Measurements from ENCODE around the gene SMOC1.

SMOC1 gene

DNA sequence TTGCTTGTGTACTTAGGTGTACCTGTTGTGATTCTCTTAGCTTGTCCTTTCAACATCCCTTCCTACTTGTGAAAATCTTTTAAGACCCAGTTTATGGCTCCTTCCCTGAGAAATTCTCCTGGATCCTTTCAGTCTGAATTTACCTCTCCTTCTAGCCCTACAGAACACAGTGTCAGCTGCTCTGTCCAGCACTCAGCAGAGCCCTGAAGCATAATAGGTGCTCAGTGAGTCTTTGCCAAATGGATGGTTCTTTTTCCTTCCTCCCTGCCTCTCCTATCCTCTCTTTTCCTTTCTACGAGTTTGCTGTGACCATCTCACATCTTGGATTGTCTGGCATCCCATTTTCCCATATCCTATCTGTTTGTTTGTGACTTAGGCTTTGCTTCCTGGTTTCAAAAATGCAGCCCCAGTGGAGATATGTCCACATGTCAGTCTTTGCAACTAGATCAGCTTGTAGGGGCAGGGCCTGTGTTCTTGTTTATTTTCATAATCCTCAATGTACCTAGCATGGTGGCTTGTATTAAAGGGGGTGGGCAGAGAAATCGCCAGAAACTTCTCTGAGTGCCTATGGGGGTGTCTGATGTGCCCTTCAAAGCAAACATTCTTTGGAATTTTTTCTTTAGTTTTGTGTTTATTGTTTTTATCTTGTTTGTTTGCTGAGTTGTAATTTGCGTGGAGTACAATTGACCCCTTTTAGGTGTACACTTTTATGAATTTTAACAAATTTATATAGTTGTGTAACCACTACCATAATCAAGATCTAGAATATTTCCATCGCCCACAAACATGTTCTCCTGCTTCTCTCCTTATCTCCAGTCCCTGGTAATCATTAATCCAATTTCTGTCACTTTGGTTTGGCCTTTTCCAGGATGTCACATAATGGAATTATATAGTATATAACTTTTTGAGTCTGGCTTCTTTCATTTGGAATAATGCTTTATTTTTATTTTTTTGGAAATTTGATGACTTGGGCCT, 62.8 kb downstream of the SMOC1 start:
- DNase-seq (ENCODE audit: low read depth), result no peak

DNA sequence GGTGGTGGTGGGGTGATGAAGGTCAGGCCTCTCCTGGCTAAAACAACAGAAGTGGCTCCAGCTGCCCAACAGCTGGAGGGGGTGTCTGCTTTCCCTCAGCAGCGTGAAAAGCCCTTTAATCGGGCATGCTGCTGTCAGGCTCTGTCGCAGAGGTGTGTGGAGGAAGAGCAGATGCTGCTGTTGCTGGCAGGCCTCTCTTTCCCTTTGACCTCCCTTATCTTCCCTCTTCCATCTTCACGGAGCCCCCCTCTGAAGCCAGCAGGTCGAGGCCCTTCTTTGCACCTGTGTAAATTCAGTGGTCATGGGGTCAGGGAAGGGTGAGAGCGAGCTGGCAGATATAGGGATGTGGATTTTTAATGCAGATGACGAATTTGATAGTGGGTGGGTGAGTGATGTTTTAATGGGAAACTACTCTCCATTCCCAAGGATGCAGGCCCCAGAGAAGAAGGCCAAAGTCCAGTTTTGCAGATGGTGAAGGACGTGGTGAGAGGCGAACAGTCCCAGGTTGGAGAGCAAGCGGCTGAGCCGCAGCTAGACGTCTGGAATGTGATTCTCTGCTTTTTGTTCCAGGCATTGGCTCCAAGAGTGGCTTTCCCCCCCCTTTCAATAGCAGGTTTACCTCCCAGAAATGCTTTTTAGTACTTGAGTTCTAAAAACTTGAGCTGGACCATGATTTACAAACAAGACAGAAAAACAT, 64.0 kb downstream of the SMOC1 start:
- no peak for DNase-seq (ENCODE audit: low read depth)

DNA sequence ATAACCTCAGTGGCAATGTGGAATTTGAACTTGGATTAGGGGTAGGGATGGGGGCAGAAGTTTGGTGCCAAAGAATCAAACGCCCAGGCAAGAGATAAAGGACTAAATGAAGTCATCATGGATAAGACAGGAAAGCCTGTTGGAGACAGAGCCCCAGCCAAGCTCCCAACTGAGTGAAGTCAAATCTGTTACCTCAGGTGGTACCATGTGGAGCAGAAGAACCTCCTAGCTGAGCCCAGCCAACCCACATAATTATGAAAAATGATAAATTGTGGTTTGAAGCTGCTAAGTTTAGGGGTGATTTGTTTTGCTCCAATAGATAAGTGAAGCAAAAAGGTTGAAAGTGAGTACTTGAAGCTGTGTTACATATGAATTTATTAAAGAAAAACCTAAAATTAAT, 66.1 kb downstream of the SMOC1 start:
- no peak for DNase-seq (ENCODE audit: low read depth)

DNA sequence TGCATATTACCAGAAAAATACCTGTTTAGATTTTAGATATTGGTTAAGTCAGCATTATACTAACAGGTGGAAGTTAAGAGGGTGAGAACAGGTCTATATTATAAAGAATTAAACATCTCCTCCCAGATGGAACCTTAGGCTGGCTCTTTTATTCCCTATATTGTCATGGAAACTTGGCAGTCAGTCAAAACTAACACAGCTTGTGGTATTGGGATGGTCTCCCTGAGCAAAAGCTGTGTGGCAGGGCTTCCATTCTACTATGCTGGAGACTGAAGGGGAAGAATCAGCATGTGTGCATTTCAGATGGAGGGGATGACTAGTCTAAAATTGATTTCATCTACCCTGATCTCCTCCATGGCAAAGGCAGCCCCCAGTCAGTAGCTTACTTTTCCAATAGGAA, 66.7 kb downstream of the SMOC1 start:
- no peak for DNase-seq (ENCODE audit: low read depth)

DNA sequence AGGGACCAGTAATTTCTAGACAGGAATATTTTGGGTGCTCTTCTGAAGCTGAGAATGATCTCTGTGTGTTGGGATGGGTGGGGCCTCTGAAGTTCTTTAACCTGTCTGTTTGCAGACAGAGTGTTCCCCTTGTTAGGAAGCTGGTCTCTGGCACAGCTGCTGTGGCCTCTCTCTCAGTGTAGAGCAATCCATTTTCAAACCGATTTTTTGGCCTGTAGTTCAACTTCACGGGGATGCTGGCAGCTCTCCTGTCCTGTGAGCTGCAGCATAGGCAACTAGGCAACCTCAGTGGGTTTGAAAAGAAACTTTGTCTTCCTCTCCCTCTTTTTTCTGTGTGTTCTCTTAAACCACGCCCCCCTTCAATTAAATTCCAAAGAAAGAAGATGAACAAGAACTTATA, 69.1 kb downstream of the SMOC1 start:
- no peak for DNase-seq (ENCODE audit: low read depth)

DNA sequence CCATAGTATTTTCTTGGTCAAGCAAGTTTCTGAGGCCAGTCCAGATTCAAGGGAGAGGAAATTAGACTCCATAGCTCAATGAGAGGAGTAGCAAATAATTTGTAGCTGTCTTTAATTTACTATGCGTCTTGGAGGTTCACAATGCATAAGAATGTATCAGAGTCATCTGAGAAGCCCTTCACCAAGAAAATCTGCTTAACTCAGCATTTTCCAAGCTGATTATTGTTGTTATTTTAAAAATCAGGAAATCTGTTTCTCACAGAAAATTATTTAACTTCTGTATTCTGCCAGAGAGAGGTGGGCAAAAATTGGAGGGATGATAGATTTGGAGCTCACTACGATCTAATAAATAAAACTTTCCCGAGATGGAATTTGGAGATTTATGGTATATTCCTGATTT, 72.0 kb downstream of the SMOC1 start:
- DNase-seq (ENCODE audit: low read depth), result no peak

DNA sequence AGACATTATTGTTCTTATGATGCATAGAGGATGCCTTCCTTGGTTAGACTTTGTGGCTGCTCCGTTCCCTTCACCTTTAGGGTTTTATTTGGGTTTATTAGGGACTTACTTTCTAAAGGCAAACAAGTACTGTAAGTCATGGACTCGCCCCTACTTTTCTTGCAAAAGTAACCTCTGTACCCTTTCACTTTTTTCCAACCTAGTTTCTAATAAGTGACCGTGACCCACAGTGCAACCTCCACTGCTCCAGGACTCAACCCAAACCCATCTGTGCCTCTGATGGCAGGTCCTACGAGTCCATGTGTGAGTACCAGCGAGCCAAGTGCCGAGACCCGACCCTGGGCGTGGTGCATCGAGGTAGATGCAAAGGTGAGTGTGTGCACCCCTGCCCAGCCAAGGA, 72.7 kb downstream of the SMOC1 start:
- DNase-seq (ENCODE audit: low read depth), result no peak

DNA sequence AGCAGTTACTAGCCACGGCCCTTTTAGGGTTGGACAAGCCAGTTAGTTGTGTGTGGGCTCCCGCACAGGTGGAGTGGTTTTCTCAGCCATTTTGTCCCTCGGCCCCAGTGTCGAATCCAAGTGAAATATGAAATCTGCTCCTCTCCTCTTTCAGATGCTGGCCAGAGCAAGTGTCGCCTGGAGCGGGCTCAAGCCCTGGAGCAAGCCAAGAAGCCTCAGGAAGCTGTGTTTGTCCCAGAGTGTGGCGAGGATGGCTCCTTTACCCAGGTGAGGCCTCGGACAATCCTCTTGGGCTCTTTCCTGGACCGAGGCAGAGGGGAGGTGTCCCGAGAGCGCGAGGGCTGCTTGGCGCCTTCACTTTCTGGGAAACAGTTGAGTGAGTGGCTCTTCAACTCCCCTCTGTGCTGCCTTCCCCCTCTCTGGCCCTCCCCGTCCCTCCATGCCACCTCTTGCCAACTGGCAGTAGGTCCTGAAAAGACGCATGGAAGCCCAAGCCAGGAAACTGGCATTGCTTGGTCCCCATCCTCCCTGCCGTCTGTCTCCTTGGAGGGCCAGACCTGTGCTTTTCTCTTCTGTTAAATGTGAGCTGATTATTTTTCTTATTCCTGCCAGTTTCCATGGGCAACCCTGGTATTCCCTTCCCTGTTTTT, 74.2 kb downstream of the SMOC1 start:
- DNase-seq (ENCODE audit: low read depth), result no peak

DNA sequence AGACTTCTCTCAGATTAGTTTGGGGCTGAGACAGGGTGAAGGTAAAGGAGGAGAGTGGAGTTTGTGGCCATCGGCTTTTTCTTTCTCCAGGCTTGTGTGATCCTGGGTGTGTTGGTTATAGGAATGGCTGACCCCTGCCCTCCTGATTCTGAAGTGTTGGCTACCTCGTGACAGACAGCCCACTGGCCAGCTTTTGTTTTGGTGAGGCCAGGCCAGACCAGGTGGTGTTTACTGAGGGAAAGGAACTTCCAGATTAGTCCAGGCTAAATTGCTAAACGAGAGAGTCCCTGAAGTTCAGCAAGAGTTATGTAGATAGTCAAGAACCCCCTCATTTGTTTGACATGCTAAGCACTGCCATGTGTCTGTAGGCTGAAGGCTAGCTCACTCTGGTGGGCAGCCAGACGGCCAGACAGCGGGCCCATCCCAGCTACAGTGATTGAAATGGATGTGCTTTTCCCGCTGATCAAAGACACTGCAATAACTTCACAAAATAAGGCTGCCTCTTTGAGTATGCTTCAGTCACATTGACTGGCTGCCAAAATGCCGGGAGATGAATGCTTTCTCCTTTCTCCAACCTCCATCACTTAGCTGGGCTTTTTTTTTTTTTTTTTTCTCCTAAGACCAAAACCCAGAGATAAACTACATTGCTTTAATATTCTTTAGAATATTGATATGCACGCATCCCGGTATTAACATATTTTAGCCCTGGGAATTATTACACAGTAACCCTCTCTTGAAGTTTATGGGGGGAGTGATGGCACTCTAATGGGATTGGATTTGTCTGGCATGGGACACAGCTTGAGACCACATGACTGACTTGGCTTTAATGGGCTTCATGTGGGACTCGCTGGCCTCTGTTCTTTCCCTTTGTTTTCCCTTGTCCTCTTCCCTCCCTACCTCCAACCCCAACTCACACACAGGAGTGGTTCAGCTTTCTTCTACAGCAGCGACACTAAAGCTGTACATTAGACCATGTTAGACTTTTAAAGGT, 76.9 kb downstream of the SMOC1 start:
- DNase-seq (ENCODE audit: low read depth), result no peak

DNA sequence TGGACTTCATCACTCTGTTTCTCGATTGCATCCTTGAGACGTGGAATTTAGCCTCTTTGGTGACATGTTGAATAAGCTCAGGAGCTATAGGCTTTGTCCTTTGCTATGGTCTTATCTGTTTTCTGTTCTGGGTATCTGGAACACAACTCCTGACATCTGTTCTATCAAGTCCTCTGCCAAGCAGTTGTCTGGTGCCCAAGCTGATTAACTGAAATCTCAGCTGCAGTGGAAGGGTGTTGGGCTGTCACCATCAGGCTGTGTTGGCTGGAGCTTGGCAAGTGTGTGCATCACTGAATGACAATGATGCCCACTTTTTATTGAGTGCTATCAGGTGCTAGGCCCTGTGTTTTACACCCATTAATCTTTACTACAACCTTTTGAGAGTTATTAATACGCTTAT, 77.8 kb downstream of the SMOC1 start:
- no peak for DNase-seq (ENCODE audit: low read depth)

DNA sequence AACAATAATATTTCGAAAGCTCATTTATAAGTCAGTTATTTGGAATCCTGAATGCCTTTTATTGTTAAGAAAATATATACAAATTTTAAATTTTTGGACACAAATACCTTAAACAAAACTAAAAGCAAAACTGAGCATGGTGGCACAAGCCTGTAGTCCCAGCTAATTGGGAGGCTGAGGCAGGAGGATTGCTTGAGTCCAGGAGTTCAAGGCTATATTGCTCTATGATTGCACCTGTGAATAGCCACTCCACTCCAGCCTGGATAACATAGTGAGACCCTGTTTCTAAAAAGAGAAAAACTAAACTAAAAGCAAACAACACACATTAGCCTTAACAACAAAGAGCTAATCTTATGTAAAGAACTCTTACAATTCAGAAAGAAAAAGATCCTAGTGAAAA, 78.8 kb downstream of the SMOC1 start:
- no peak for DNase-seq (ENCODE audit: low read depth)

DNA sequence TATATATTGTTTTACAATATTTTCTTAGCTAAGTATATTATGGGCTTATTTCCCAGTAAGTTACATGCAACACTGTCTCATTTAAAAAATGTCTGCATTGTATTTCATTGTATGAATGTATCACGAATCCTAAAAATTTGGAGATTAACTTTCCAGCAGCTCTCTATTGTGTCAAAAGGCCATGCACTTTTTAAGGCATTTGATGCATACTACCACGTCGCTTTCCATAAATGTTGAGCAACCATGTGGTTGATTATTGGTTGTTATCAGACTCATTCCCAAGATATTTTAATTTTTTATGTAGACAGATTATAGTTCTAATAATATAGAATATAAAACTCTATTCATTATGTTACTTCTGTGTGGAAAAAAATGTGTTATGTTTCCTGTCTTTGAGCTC, 79.9 kb downstream of the SMOC1 start:
- no peak for DNase-seq (ENCODE audit: low read depth)

DNA sequence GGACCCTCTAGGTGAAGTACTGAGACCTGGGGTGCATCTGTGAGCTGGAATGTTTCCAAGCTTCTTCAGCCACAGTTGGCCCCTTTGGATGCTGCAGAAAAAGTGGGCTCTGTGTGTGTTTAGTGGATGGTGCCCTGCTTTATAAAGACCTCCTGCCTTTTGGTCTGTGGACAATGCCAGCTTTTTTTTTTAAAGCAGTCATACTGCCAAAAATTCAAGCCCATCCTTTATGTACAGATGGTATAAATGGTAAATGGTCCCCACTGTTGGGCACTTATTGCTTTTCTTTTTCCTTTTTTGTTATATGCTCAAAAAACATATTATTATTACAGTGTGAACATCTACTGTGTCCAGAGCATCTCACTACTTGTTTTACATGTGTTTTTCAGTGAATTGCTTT, 81.1 kb downstream of the SMOC1 start:
- no peak for DNase-seq (ENCODE audit: low read depth)

DNA sequence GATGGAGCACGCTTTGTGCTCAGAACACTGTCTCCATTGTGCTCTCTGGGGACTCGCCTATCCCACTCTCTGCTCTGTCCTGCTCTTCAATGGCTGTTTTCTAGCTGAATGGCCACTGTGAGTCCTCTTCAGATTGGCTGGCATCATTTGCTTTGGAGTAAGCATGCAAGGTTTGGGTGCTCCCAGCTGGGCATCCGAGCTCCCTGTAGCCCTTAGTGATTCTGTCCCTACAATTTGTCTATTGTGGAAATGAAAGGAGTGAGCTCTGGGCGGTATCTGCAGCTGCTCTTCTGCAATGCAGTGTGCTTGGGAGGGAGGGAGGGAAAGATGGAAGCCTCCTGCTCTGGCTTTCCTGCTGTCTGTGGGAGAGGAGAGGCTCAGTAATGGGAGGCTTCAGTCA, 84.8 kb downstream of the SMOC1 start:
- DNase-seq (ENCODE audit: low read depth), result no peak

DNA sequence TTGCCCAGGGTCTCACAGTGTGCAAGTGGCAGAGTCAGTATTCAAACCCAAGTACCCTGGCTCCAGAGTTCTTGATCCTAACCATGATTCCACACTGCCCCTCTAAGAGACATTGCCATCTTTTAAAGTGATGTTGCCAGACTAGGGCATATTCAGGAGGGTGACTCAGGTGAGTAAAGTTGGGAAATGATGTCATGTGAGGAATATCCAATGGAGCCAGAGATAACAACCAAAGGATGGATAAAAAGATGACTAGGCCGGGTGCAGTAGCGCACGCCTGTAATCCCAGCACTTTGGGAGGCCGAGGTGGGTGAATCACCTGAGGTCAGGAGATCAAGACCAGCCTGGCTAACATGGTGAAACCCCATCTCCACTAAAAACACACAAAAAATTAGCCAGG, 85.6 kb downstream of the SMOC1 start:
- DNase-seq (ENCODE audit: low read depth), result no peak

DNA sequence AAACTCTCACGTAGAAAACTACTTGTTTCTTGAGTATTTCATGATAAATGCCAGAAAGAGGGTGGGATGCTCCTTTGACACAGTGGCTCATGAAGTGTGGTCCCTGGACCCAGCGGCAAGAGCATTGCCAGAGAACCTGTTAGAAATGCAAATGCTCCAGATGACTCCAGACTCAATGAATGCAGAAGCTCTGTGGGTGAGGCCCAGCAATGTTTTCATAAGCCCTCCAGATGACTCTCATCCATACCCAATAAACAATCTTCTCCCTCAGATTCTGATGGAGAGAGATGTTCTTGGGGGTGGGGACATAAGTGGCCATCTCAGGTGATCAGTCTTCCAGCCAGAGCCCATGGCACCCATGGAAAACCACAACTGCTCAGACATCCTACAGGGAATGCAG, 88.9 kb downstream of the SMOC1 start:
- no peak for DNase-seq (ENCODE audit: low read depth)

DNA sequence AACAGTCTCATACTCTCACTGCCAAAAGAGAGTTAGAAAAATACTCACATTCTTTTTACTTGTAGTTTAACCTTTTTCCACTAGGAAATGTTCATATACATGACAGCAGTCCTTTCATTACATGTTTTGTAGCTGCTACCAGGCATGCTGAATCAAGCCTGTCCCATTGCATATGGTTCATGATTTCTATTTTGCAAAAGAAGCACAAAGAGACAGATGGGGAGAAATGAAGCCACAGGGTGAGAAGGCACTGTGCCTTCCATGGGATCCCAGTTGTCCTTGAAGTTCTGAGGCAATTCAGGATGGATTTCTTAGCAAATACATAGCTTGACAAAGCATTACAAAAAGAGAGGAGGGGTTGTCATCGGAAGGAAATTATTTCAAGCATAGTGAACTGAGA, 89.5 kb downstream of the SMOC1 start:
- DNase-seq (ENCODE audit: low read depth), result no peak

DNA sequence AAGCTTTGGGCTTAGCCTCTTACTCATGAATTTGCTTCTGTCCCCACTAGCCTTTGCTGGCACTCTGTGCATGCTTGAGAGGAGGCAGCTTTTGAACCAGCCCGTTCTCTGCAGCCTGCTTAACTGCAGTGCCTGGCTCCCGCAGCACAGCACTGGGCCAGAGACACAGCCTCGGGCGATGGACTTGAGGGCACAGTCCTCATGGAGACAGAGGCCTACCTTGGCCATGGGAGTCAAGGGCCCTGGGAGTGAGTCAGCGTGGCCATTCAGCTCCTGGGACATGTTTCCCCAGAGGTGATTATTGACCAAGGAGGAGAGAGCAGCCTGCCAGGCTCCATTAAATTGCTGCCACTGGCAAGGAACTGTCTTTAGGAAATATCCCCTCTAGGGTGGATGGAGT, 93.5 kb downstream of the SMOC1 start:
- no peak for DNase-seq (ENCODE audit: low read depth)

DNA sequence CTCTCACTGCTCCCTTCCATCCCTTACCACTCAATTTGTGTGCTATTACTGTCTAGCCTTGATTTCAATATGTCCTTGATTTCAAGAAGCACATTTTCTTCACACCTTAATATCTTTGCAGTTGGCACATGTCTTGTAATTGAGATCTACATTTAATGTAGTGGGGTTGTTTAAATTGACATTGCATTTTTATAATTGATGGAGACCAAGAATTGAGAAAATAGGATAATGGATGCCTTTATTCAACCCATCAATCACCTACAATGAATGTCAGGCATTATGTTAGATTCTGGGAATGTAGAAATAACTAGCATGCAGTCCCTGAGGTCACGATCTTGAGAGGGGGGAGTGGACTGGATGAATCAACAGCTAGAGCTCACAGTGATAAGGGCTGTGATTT, 94.6 kb downstream of the SMOC1 start:
- no peak for DNase-seq (ENCODE audit: low read depth)

DNA sequence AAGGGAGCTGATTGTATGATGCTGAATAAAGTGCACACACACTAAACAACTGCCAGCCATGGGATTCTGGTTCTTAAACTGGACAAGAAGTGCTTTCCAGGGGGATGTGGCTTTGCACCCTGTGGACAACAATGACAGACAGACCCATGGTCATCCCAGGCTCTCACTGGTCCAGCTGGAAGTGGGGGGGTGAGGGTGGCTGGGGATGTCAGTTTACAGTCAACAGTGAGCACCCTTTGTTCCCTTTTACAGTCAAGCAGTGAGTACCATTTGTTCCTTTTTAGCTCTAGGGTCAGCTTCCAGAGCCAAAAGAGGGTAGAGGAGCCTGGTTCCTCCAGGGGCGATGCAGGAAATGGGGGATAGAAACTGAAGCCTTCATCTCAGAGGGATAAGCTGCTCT, 100.7 kb downstream of the SMOC1 start:
- no peak for DNase-seq (ENCODE audit: low read depth)

DNA sequence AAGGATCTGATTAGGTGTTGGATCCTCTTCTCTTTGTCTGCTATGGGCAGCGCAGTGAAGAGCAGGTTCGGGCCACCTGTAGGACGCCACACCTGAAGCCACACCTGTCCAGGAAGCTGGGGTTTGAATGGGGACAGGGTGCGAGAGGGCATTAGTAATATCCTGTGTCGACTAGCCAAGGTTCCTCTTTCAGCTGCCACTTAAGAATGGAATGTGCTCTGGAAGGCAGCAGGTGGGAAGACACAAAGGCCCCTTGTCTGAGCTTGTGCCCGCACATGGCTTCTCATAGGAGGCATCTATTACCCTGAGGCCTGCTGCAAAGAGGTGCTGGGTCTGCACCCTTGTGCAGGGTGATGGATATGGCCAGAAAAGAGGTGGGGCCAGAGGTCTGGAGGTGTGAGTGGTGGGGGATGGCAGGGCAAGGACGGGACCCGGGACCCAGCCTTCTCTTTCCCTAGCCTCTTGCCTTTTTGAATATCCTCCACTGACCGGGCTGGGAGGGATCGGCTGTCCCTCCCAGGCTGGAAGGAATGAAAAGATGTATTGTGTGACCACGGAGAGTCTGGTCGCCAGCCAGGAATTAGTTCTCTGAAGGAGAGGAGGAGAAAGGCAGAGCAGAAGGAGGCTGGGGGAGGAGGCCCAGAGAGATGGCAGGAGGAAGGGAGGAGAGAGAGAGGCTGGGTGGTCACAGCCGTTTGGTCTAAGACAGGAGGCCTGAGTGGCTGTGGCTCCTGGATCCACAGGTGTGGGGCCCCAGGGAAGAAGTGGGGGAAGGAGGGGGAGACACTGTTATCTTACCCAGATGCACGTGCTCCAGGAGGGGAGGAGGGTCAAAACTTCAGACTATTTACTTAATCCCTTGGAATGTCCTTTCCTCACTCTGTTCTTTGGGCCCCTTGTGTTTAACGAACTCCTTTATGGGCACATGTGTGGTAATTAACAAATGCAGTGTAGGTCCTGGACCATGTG, 101.5 kb downstream of the SMOC1 start:
- DNase-seq (ENCODE audit: low read depth), result no peak
